ENCODE data around the gene LIPC. TPM values are rescaled to one million over a fixed set of nuclear protein-coding genes. Genes with fewer than 3 reads are reported as not detected.

The LIPC gene
- total RNA-seq, 3 donors from 2014 or later = 2.3 to 9.3 (median 3.4) TPM

- Histone ChIP-seq H3K4me1 (ENCODE audit: low read depth) (no peaks in the 10 kb centered on the region), H3K9me3 (no peaks in the 10 kb centered on the region), H3K4me3 (no peak overlapping the region), H3K36me3 (ENCODE audit: low read depth) (no peaks in the 10 kb centered on the region)
- no peak for ATAC-seq
- intact Hi-C loops (cut with DNase I, micrococcal nuclease) = no loop called here
- TF ChIP-seq, protein P1, sequence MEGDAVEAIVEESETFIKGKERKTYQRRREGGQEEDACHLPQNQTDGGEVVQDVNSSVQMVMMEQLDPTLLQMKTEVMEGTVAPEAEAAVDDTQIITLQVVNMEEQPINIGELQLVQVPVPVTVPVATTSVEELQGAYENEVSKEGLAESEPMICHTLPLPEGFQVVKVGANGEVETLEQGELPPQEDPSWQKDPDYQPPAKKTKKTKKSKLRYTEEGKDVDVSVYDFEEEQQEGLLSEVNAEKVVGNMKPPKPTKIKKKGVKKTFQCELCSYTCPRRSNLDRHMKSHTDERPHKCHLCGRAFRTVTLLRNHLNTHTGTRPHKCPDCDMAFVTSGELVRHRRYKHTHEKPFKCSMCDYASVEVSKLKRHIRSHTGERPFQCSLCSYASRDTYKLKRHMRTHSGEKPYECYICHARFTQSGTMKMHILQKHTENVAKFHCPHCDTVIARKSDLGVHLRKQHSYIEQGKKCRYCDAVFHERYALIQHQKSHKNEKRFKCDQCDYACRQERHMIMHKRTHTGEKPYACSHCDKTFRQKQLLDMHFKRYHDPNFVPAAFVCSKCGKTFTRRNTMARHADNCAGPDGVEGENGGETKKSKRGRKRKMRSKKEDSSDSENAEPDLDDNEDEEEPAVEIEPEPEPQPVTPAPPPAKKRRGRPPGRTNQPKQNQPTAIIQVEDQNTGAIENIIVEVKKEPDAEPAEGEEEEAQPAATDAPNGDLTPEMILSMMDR (IDR thresholded peaks at IDR 0.05) = no peak
- no peak for DNase-seq
Observed at GRCh38 chr15:58519516-58519915, 87.7 kb downstream of the LIPC start.

DNA sequence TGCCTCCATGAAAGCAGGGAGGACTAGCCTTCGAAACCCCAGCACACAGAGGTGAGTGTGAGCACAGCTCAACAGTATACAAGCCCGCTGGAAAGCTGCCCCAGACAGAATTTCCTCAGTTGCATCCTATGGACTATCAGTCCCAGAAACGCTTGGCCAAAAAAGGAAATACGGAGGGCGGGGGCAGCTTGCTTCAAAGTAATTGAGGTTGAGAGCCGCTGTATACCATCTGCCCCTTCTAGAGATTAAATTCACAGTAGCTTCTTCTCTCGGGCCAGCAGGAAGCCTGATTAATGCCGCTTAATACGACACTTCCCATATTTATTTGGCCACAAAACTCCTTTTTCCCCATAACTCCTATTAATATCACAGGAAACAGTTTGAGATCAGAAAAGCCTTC is 88.7 kb downstream of the LIPC start:
- DNase-seq = no peak
- ATAC-seq = no peak
- no peaks in the 10 kb centered on the region for H3K4me1 ChIP-seq (ENCODE audit: low read depth)

DNA sequence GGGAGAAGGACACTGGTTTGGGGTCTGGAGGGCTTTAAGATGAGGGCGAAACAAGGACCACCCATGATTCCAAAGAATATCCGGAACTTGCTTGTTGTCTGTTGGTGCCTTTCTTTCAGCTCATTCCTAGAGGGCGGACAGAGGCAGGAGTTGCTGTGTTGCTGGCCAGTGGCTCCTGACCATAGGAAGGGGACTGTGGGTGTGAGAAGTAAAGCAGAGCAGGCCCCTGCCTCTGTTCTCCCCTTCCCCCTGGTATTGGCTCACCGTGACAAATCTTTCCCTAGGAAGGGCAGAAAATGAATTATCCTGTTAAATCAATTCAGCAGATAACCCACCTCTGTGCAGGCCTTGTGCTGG is 89.1 kb downstream of the LIPC start:
- intact Hi-C loops (cut with DNase I, micrococcal nuclease) = no loop called here
- Histone ChIP-seq H3K9me3 (no peaks in the 10 kb centered on the region), H3K4me1 (ENCODE audit: low read depth) (no peaks in the 10 kb centered on the region), H3K36me3 (ENCODE audit: low read depth) (no peaks in the 10 kb centered on the region), H3K4me3 (no peak overlapping the region)
- ATAC-seq (no peak), DNase-seq (no peak)
- TF ChIP-seq, protein P1 (IDR thresholded peaks at IDR 0.05) = no peak

More for the DNA sequence above, 88.7 kb downstream of the LIPC start:
- intact Hi-C loops (cut with DNase I, micrococcal nuclease) = no loop called here
- Histone ChIP-seq H3K36me3 (ENCODE audit: low read depth) (no peaks in the 10 kb centered on the region), H3K4me3 (no peak overlapping the region), H3K9me3 (no peaks in the 10 kb centered on the region)
- TF ChIP-seq, protein P1 (IDR thresholded peaks at IDR 0.05) = no peak

- Histone ChIP-seq H3K36me3 (ENCODE audit: low read depth) (no peaks in the 10 kb centered on the region), H3K4me1 (ENCODE audit: low read depth) (no peaks in the 10 kb centered on the region), H3K4me3 (no peak overlapping the region), H3K9me3 (no peaks in the 10 kb centered on the region)
- peak; percentile 64 for ATAC-seq
- DNase-seq = peak in 1 of 3 donors; percentile 64
- intact Hi-C loops (cut with DNase I, micrococcal nuclease) = no loop called here
- TF ChIP-seq, protein P1 (IDR thresholded peaks at IDR 0.05) = no peak
Observed at GRCh38 chr15:58521293-58521991, 89.7 kb downstream of the LIPC start.

DNA sequence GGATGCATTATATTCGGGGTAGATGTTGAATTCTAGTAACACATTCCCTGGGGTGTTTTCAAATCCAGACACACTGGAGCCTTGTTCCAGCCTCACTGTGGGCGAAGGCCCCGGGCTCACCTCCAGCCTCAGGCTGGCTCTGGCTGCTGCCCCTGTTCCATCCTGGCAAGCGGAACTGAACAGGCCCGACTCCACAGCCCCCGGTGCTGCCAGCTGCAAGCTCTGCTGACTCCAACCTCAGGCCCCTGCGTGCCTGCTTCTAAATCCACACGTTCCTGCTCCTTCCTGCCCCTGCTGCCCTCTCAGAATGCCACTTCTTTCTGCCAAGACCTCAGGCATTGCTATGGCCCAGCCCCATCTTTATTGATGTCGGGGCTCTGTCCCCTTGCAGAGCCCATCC is 90.6 kb downstream of the LIPC start:
- H3K4me1 ChIP-seq (ENCODE audit: low read depth) = peaks cover 1% of the 10 kb centered on the region
- DNase-seq (no peak), ATAC-seq (no peak)
- no peak overlapping the region for H3K4me3 ChIP-seq
- intact Hi-C loops (cut with DNase I, micrococcal nuclease) = no loop called here
- no peaks in the 10 kb centered on the region for H3K9me3 ChIP-seq
- TF ChIP-seq, protein P1 (IDR thresholded peaks at IDR 0.05) = no peak
- no peaks in the 10 kb centered on the region for H3K36me3 ChIP-seq (ENCODE audit: low read depth)

DNA sequence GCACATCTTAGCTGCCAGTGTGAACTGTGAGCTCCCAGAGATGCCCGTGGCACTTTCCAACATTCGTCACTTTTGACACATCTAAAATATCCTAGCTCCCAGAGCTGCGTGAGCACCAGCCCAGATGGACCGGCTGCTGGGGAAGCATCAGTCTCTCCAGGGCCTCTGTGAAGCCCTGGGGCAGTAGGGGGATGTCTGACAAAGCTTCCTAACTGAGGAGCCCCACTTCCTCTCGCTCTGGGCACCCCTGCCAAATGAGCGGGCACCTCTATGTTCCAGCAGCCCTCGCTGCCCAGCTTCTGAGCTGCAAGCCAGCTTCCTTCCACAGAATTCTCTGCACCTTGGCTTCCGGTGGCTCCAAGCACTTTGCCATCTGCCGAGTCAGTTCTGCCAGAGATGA is 91.1 kb downstream of the LIPC start:
- Histone ChIP-seq H3K9me3 (no peaks in the 10 kb centered on the region), H3K36me3 (ENCODE audit: low read depth) (no peaks in the 10 kb centered on the region), H3K4me3 (no peak overlapping the region), H3K4me1 (ENCODE audit: low read depth) (peaks cover 5% of the 10 kb centered on the region)
- intact Hi-C loops (cut with DNase I, micrococcal nuclease) = no loop called here
- ATAC-seq = no peak
- TF ChIP-seq, protein P1 (IDR thresholded peaks at IDR 0.05) = no peak
- no peak for DNase-seq
